Omental fat pad (tissue), 4 donors: ENCODE measurements around the gene SPIRE2. TPM values are rescaled to one million over a fixed set of nuclear protein-coding genes. Genes with fewer than 3 reads are reported as not detected.

ENCODE experiments used
- ATAC-seq: fragments of 150-250 bp; one replicate; pipeline ENCODE4 v1.9.1; 2016; ENCODE audit warnings: mild to moderate bottlenecking, moderate library complexity; ENCODE audit not compliant: low FRiP score
- DNase-seq: peaks from one replicate; pipeline ENCODE4 v3.0.0-alpha.2; 2019; ENCODE audit warnings: low spot score
- CTCF ChIP-seq, 3 donors: fragments of 450-650 bp; IDR thresholded peaks; one replicate each; pipeline ENCODE4 v1.5.1; 2016 to 2017; ENCODE audit warnings: antibody characterized with exemption in 3 of 3, mild to moderate bottlenecking in 3 of 3, moderate library complexity in 2 of 3
- total RNA-seq, 4 donors: library from RNA; depleted of rRNA; stranded (reverse); fragments of >200 nt; gene quantifications; one replicate each; pipeline ENCODE4 v1.1.0, GENCODE V29; 2016

The SPIRE2 gene
- total RNA-seq, 4 donors from 2014 or later = 2.4 to 4.8 (median 3.2) TPM

- no peak for TF ChIP-seq CTCF (IDR thresholded peaks at IDR 0.05)
- ATAC-seq = no peak
- no peak for DNase-seq
These were observed 68.9 kb downstream of the SPIRE2 start for GRCh38 chr16:89897204-89897603.

GRCh38 chr16:89898201-89898967 is 70.1 kb downstream of the SPIRE2 start:
- no peak for TF ChIP-seq CTCF (IDR thresholded peaks at IDR 0.05)
- ATAC-seq (no peak), DNase-seq (no peak)

GRCh38 chr16:89899879-89900481 is 71.7 kb downstream of the SPIRE2 start:
- TF ChIP-seq CTCF (IDR thresholded peaks at IDR 0.05) = no peak
- ATAC-seq = no peak
- DNase-seq = no peak

GRCh38 chr16:89900885-89901284 is 72.6 kb downstream of the SPIRE2 start:
- DNase-seq (no peak), ATAC-seq (no peak)
- TF ChIP-seq CTCF (IDR thresholded peaks at IDR 0.05) = no peak

- DNase-seq = no peak
- no peak for ATAC-seq
These were observed 74.7 kb downstream of the SPIRE2 start for GRCh38 chr16:89902980-89903379.

GRCh38 chr16:89903908-89904515 is 75.7 kb downstream of the SPIRE2 start:
- no peak for ATAC-seq
- DNase-seq = no peak
- TF ChIP-seq CTCF (IDR thresholded peaks at IDR 0.05) = no peak

More at GRCh38 chr16:89902980-89903379, 74.7 kb downstream of the SPIRE2 start:
- no peak for TF ChIP-seq CTCF (IDR thresholded peaks at IDR 0.05)
